ENCODE measurements around the gene AP1M1.

The AP1M1 gene

DNA sequence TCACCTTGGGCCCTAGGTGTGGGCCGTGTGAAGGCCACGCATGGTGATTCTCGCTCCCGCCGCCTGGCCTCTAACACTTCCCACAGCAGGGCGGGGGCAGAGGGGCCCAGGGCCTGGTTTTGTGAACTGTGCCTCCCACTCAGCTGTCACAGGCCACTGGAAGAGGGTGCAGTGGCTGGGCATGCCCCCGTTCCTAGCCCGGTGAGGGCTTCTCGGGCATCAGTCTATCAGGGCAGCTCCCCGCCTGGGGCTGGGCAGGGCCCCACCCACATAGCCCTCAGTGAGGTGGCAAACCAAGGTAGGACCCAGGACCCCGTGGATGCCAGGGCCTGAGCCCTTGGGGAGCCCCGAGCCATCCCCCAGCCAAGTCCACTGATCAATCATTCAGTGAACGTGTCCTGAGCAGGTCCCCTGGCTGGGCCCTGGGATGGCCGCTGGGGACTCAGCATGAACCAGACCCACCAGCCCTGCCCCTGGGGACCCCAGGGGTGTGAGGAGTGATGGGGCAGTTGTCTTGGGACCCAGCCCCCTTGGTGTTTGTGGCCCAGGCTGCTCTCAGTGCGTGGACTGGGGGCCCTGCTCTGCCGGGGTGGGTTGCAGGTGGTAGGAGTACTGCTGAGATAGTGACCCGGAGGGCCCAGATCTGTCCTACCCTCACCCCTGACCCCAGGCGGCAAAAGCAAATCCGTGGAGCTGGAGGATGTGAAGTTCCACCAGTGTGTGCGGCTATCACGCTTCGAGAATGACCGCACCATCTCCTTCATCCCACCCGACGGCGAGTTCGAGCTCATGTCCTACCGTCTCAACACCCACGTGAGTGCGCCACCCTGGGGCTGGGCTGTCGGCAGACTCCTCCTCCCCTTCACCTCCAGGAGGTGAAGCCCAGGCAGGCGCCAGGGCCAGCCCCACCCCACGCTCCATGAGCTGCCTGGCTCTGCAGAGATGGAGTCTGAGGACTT is 29.4 kb downstream of the AP1M1 start:
- no peak for TF ChIP-seq POLR2A (IDR thresholded peaks at IDR 0.05; ENCODE audit: low read depth, low read length)
- no peak for FAIRE-seq
- DNase-seq (ENCODE audit: insufficient read length, low spot score) = no peak

DNA sequence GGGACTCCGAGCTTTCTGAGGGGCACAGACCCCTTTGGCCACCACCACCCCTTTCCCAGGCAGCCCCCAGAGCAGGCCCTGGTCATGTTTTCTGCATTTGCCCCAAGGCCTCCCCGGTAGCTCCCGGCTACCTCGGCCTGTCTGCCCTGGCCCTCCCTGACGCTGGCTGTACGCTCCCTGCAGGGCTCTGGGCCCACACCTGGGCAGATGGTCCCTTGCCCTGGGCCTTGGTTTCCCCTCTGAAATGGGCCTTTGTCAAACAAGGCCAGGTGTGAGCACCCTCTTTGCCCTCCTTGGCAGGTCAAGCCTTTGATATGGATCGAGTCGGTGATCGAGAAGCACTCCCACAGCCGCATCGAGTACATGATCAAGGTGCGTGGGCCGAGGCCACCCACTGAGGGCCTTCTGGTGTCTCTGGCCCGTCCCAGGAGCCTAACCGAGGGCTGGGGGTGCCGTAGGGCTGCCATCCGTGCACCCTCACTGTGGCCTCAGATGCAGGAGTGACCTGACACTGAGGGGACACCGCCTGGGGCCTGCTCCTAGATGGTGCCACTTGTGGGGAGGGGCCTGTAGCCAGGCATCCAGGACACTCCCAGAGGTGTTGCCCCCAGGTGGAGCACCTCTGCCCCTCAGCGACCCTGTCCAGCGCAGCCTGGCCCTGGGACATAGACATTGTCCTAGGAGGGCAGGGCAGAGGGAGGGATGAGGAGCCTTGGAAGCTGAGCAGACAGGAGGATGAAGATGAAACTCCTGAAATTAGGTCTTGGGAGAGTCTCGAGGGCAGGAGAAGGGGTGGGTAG is 30.3 kb downstream of the AP1M1 start:
- DNase-seq (ENCODE audit: insufficient read length, low spot score) = no peak
- no peak for FAIRE-seq
- TF ChIP-seq POLR2A (IDR thresholded peaks at IDR 0.05; ENCODE audit: low read depth, low read length) = no peak

GRCh38 chr19:16228637-16229321 is 31.1 kb downstream of the AP1M1 start:
- no peak for TF ChIP-seq POLR2A (IDR thresholded peaks at IDR 0.05; ENCODE audit: low read depth, low read length)
- FAIRE-seq (no peak), DNase-seq (ENCODE audit: insufficient read length, low spot score) (no peak)

DNA sequence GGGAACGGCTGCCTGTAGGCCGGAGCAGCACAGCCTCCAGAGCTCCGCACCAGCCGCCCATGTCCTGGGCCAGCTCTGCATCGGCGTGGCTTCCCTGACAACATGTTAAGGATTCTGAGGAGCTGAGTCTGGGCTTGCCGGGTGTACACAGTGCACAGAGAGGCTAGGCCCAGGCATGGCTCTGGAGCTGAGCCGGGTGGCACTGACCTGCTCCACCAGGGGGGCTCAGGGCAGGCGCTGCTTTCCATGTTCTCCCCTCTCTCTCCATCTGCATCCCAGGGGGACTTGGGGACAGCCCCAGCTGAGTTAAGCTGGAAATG is 31.6 kb downstream of the AP1M1 start:
- no peak for TF ChIP-seq POLR2A (IDR thresholded peaks at IDR 0.05; ENCODE audit: low read depth, low read length)
- DNase-seq (ENCODE audit: insufficient read length, low spot score) (no peak), FAIRE-seq (no peak)

DNA sequence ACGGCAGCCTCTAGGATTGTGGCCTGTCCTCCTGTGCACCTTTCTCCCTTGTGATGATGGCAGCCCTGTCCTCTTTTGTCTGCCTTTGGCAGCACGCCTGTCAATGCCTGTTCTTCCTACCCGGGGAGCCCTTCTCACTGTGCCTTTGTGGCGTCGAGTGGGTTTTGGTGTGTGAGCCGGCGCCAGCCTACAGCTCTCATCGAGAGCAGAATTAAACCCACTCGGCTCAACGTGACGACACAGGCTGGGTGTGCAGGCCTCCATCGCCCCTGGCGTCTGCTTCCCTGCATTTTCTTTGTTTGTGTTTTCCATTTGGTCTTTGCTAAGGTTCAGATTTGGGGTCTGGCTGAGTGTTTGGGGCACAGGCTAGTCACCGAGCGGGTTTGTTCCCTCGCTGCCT is 34.4 kb downstream of the AP1M1 start:
- TF ChIP-seq POLR2A (IDR thresholded peaks at IDR 0.05; ENCODE audit: low read depth, low read length) = no peak
- no peak for DNase-seq (ENCODE audit: insufficient read length, low spot score)
- no peak for FAIRE-seq

- TF ChIP-seq POLR2A (IDR thresholded peaks at IDR 0.05; ENCODE audit: low read depth, low read length) = no peak
- DNase-seq (ENCODE audit: insufficient read length, low spot score) = no peak
- FAIRE-seq = no peak
Observed at GRCh38 chr19:16232568-16232967, 34.9 kb downstream of the AP1M1 start.

DNA sequence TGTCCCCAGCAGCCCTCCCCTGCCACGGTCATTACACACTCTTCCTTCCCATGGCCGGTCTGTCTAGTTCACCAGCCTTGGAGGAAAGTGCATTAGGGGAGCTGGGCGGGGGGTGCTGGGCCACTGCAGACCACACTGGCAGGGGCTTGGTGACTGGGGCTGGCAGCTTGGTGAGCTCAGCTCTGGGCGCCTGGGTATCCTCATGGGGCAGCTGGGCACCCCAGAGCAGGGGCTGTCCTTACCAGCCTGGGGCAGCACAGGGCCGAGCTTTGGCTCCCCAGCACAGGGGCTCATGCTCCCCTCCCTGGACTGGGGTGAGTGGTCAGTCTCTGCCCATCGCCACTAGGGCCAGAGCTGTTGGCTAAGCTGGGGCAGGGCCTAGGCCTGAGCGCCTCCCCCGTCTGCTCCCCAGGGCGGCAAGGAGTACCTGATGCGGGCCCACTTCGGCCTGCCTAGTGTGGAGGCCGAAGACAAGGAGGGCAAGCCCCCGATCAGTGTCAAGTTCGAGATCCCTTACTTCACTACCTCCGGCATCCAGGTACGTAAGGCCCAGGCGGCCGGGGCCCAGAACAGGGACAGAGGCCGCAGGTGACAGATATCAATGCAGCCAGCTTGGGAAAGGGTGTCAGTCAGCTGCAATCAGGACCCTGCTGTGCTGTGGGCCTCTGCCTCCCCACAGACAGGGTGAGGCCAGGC is 35.5 kb downstream of the AP1M1 start:
- FAIRE-seq (no peak), DNase-seq (ENCODE audit: insufficient read length, low spot score) (no peak)
- TF ChIP-seq POLR2A (IDR thresholded peaks at IDR 0.05; ENCODE audit: low read depth, low read length) = no peak

GRCh38 chr19:16233836-16234551 is 36.3 kb downstream of the AP1M1 start:
- FAIRE-seq = no peak
- no peak for TF ChIP-seq POLR2A (IDR thresholded peaks at IDR 0.05; ENCODE audit: low read depth, low read length)
- no peak for DNase-seq (ENCODE audit: insufficient read length, low spot score)

DNA sequence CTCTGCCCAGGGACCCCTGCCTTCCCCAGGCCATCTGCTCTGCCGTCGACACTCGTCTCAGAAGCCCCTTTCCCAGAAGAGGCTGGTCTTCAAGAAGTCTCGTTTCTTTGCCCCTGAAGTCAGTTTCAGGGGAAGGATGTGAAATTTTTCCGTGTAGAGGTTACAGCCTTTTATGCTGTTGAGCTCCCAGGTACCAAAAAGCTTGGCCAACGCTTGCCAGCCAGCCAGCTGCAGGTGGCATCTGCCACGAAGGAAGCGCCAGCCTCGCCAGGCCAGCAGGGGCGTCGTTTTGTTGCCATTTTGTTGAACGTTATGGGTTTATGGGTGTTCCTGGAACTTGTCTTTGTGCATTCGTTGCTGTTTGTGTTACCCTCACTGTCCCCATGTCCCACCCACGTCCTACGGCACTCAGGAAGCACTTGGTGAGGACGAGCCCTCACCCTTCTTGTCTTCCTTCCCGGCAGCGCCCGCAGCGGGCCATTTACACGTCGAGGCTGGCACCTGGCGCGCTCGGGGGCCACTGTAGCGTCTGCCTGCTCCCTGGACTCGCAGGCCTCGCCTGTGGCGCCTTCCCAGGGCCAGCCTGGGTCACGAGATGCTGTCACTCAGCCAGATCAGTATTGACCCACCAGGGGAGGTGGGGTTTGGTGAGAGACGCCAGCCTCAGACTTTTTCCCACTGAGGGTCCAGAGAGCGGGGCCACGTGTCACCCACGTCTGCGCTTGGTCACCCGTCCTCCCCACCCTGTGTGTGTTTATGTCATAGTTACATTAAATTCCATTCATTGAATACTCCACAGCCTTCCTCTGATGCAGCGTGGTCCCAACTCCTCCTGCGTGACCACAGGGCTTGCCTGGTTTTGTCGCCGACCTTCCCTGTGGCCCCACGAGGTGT is 37.1 kb downstream of the AP1M1 start:
- no peak for FAIRE-seq
- DNase-seq (ENCODE audit: insufficient read length, low spot score) = no peak
- TF ChIP-seq POLR2A (IDR thresholded peaks at IDR 0.05; ENCODE audit: low read depth, low read length) = no peak

DNA sequence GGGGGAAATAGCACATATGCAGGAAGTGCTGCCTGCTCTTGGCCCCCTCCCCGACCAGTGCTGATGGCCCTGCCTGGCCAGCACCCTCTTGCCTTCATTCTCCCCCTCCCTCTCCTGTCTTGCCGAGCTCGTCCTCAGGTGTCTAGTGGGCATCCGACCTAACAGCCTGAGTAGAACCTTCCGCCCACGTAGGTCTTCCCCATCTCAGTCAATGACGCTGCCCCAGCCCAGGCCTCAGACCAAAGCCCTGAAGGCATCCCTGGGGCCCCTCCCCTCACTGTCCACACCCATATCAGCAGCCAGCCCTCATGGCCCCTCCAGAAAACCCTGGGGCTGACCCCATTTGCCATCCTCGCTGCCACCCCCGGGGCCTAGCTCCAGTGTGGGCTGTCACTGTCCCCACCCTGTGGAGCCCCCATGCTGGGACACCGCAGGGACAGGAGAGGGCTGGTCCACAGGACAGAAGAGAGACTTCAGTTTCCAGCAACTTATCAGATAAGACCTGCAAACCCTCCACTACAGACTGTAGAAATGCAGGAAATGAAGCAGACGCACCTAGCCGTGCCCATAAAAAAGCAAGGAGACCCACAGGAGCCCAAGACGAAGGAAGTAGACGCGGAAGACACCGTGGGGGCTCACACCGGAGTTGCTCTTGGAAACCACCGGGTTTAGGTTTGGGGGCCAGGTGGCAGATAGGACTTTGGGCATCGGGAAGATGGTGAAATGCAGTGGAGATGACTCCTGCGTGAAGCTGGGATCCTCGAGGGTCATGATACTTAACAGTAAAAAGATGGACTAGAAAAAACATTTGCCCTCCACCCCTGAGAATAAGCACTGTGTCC is 38.3 kb downstream of the AP1M1 start:
- no peak for TF ChIP-seq POLR2A (IDR thresholded peaks at IDR 0.05; ENCODE audit: low read depth, low read length)

GRCh38 chr19:16244091-16244490 is 46.4 kb downstream of the AP1M1 start:
- DNase-seq (ENCODE audit: insufficient read length, low spot score) (no peak), FAIRE-seq (no peak)
- TF ChIP-seq POLR2A (IDR thresholded peaks at IDR 0.05; ENCODE audit: low read depth, low read length) = no peak

More for the DNA sequence above, 38.3 kb downstream of the AP1M1 start:
- DNase-seq (ENCODE audit: insufficient read length, low spot score) (no peak), FAIRE-seq (no peak)

All from H54 (cell line).